ENCODE results near the gene SNAI3.

SNAI3 gene

DNA sequence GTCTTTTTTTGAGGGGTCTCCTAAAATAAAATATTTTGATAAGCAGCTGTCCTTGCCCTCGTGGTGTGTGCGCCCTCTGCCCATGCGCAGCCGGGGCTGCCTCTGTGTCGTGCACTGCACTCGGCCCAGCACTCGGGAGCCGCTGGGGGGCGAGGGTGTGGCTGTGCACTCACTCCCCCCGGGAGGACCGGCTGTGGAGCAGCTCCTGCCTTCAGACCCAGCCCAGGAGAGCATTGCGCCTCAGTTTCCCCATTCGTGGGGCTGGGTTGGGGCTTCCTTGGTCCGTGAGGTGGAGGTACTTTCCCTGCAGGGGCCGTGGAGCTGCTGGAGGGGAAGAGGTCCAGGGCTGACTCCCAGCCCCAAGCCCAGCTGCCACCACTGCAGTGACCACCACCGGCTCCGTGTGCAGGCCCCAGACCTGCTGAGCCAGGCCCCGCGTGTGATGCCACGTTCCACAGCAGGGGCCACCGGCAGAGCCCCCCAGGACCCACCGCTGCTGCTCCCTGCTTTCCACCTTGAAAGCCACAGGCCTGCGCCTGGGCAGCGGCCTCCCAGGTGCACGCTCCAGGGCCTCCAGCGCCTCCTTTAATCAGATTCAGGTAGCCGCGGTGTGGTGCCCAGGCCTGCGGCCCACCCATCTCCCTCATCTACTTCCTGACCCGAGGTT, 54.3 kb downstream of the SNAI3 start:
- DNase-seq, result no peak

DNA sequence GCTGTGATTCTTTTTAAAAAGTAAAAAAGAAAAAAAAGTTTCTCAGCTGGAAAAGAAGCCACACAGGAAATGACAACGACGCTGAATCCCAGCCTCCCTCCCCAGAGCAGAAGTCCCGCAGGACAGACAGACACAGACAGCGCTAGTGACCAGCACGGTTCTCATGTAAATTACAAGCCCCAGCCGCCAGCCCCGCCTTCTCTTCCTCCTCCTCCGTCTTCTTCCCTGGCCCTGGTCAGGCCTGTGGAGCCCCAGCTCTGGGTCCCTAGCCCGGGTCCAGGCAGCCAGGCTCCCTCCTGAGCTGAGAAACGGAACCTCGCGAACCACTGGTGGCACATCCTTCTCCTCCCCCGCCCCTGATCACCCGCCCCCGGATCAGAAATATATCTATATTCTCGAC, 54.9 kb downstream of the SNAI3 start:
- DNase-seq, result no peak

DNA sequence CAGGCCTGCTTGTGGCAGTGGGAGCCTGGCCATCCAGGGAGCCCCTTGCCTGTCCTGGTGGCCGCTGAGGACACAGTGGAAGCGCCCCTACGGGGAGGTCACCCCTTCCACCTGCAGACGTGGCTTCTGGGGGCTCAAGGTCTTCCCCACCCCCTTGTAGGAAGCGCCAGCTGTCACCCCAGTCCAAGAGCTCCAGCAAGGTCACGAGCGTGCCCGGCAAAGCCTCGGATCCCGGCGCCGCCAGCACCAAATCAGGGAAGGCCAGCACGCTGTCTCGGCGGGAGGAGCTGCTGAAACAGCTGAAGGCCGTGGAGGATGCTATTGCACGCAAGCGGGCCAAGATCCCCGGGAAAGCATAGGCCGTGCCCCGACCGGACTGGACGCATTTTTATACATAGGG, 55.4 kb downstream of the SNAI3 start:
- no peak for DNase-seq

DNA sequence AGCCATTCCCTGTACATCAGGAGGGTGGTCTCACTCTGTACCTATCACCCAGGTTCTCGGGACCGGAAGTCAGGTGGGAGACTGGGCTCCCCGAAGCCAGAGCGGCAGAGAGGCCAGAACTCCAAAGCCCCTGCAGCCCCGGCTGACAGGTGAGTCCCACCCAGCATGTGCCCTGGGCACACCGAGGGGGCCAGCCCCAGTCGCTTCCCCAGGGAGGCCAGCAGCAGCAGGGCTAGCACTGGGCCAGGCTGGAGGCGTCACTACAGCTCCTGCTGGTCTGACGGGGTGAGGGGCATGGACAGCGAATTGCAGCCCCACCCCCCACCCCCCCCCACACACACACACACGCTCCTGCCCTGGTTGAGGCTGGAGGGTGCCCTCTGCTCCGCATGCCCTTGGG, 55.9 kb downstream of the SNAI3 start:
- DNase-seq, result no peak

DNA sequence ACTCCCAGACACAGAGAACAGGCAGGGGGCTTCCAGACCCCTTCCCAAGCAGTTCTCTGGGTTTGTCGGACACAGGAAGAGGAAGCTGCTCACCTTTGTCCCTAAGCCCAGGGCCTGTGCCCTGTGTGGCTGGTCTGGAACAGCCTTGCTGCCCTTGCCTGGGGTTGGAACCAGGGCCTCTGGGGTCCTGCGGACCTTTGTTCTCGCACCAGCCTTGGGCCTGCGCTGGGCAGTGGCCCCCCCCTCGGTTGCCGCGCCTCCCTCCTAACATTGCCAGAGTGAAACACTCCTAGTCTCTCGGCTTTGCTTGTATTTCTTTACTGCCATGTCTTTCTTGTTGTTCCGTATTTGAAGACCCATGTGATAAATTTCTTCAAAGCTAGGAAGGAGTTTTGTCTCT, 56.5 kb downstream of the SNAI3 start:
- DNase-seq, result no peak

DNA sequence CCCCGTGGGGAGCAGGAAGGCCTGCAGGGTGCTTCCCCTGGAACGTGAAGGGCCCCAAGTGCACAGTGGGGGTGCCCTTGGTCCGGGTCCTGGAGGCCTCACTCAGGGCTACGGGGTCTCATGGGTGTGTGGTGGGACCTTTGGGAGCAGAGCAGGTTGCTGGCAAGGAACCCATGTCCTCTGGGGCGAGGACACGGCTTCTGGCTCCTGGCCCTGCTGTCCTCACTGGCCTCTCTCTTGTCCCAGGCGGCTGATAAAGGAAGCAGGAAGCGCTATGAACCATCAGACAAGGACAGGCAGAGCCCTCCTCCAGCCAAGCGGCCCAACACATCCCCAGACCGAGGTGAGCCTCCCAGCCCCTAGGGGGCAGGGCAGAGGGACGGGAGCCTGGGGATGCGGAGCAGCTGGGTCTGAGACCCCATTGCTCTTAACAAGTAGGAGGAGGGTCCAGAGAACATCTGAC, 57.8 kb downstream of the SNAI3 start:
- DNase-seq, result no peak

All from stimulated activated CD4-positive, alpha-beta T cell treated with anti-CD3 and anti-CD28 coated beads, Interleukin-2, amount 100 ng/mL, for 24 hours (primary cell).